Measurements from ENCODE around the gene SYTL2. TPM values are rescaled to one million over a fixed set of nuclear protein-coding genes. Genes with fewer than 3 reads are reported as not detected.

Gene SYTL2
- total RNA-seq, 1 experiment from 2014 or later, result 5.2 TPM

GRCh38 chr11:85724748-85725465 lies 86.0 kb downstream of the SYTL2 start:
- no peak overlapping the region for H3K23ac ChIP-seq (ENCODE audit: insufficient read length, low read depth, low read length)
- no peak overlapping the region for H4K8ac ChIP-seq (replicated peaks; ENCODE audit: insufficient read length, low read depth, low read length)
- H4K91ac ChIP-seq (ENCODE audit: insufficient read length, low read depth, low read length), result no peak overlapping the region
- H3K79me1 ChIP-seq (ENCODE audit: insufficient read depth, low read depth, low read length, poor library complexity, severe bottlenecking), result no peaks in the 10 kb centered on the region
- H4K5ac ChIP-seq (ENCODE audit: insufficient read length, low read depth, low read length), result no peak overlapping the region
- no peaks in the 10 kb centered on the region for H3K9me3 Mint-ChIP-seq
- peaks cover 12 to 31% of the 10 kb centered on the region in 2 experiments for H3K4me1 Mint-ChIP-seq
- no peak overlapping the region for H3K4me3 Mint-ChIP-seq
- no peak overlapping the region for H3K4me2 ChIP-seq (ENCODE audit: insufficient read depth, insufficient read length, low read length)
- no peak overlapping the region for H2BK20ac ChIP-seq (ENCODE audit: low read depth, low read length, poor library complexity, severe bottlenecking)
- no peak overlapping the region for H3K9ac ChIP-seq (ENCODE audit: extremely low read depth, insufficient read length, low read length)
- H2AFZ ChIP-seq (ENCODE audit: low read length), result no peak overlapping the region
- no peak overlapping the region for H2BK120ac ChIP-seq (ENCODE audit: low read depth, low read length, poor library complexity, severe bottlenecking)
- WGBS (ENCODE audit: extremely low coverage, insufficient read length, low lambda C conversion rate), result no CpG with 5 or more reads among the region's 6 CpGs
- no peak overlapping the region for H2BK5ac ChIP-seq (ENCODE audit: insufficient read length, low read length)
- H3K27ac Mint-ChIP-seq, result no peak overlapping the region
- no peak overlapping the region for H3K4ac ChIP-seq (ENCODE audit: low read depth, low read length)
- no peak for TF ChIP-seq CTCF (conservative IDR thresholded peaks at IDR 0.05)
- no peaks in the 10 kb centered on the region for H3K9me3 ChIP-seq (ENCODE audit: control insufficient read depth, low read depth, low read length)
- peaks cover 4% of the 10 kb centered on the region for H3K4me1 ChIP-seq (ENCODE audit: insufficient read depth, low read length)
- H3T11ph ChIP-seq (ENCODE audit: low read length), result no peak overlapping the region
- H3K36me3 Mint-ChIP-seq (ENCODE audit: insufficient read depth in 1 of 3, low read depth in 3 of 3), result peaks cover 0 to 13% (median 9%) of the 10 kb centered on the region in 3 experiments; a peak in 4 of 7 replicates
- no peak overlapping the region for H3K56ac ChIP-seq (ENCODE audit: insufficient read length, low read depth, low read length)
- no peak overlapping the region for H3K18ac ChIP-seq (ENCODE audit: insufficient read length, low read depth, low read length)
- H3K79me2 ChIP-seq (ENCODE audit: insufficient read depth, low read length), result no peaks in the 10 kb centered on the region
- no peak for DNase-seq
- no peak overlapping the region for H2BK15ac ChIP-seq (ENCODE audit: low read depth, low read length)
- H3K27me3 ChIP-seq (ENCODE audit: insufficient read depth, low read length), result no peaks in the 10 kb centered on the region
- no peak overlapping the region for H3K27ac ChIP-seq (ENCODE audit: insufficient read length, low read depth, low read length)
- no peaks in the 10 kb centered on the region for H4K20me1 ChIP-seq (ENCODE audit: control insufficient read depth, insufficient read depth, insufficient read length)
- no peak overlapping the region for H2AK5ac ChIP-seq (ENCODE audit: insufficient read length, low read length)
- H3K27me3 Mint-ChIP-seq (ENCODE audit: low read depth), result peaks cover 3% of the 10 kb centered on the region; the same call in 1 of the 2 replicates
- H3K23me2 ChIP-seq (ENCODE audit: insufficient read length, low read depth, low read length, poor library complexity, severe bottlenecking), result no peaks in the 10 kb centered on the region
- H2BK12ac ChIP-seq (ENCODE audit: insufficient read length, low read depth, low read length), result no peak overlapping the region
- no peak overlapping the region for H3K14ac ChIP-seq (ENCODE audit: insufficient read depth, low read length)
